Prostate gland (tissue), 2 donors: Measurements from ENCODE around the gene UST. TPM values are rescaled to one million over a fixed set of nuclear protein-coding genes. Genes with fewer than 3 reads are reported as not detected.

Experiments used
- DNase-seq: peaks from one replicate; pipeline ENCODE4 v3.0.0-alpha.2; 2019; ENCODE audit warnings: low spot score
- H3K27ac ChIP-seq, 2 donors: fragments of 200-600 bp; sonication (generic); 2 replicates each; pipeline ENCODE4 v1.5.1; 2017 to 2019
- H3K27me3 ChIP-seq: fragments of 200-600 bp; sonication (generic); replicated peaks from 2 replicates; pipeline ENCODE4 v1.5.1; 2019; ENCODE audit not compliant: insufficient read depth
- H3K36me3 ChIP-seq, 2 donors: fragments of 200-600 bp; sonication (generic); 1 replicate in 1 of 2; 2 replicates in 1 of 2; pipeline versions ENCODE4 v1.5.1 to v1.8.1; 2017 to 2019
- H3K4me1 ChIP-seq: fragments of 200-600 bp; sonication (generic); replicated peaks from 2 replicates; pipeline ENCODE4 v1.5.1; 2019
- H3K4me3 ChIP-seq, 2 donors: fragments of 200-600 bp; sonication (generic); 2 replicates each; pipeline ENCODE4 v1.5.1; 2017 to 2019
- H3K9me3 ChIP-seq: fragments of 200-600 bp; sonication (generic); 2 replicates; pipeline ENCODE4 v1.5.1; 2017
- CTCF ChIP-seq, 4 experiments: fragments of 200-600 bp in 2 of 4; fragments of 450-650 bp in 2 of 4; sonication (generic) in 2 of 4; IDR thresholded peaks; 1 replicate in 3 of 4; 2 replicates in 1 of 4; pipeline ENCODE4 v1.5.1; 2016 to 2019; ENCODE audit warnings: antibody characterized with exemption in 4 of 4, mild to moderate bottlenecking in 2 of 4, moderate library complexity in 2 of 4
- POLR2A ChIP-seq: fragments of 450-650 bp; IDR thresholded peaks from one replicate; pipeline ENCODE4 v1.6.1; 2016; ENCODE audit warnings: antibody characterized with exemption, mild to moderate bottlenecking
- POLR2AphosphoS5 ChIP-seq: sonication (generic); formaldehyde crosslinking; IDR thresholded peaks from one replicate; pipeline ENCODE4 v1.6.1; 2017; ENCODE audit warnings: antibody characterized with exemption
- WGBS: methylation state at CpG from one replicate; pipeline ENCODE4 v1.1.5; 2018; 5-methylcytosine and 5-hydroxymethylcytosine counted together
- intact Hi-C: fragments of 100-400 bp; cut with DNase I; formaldehyde crosslinking; loops from one replicate; pipeline ENCODE4 v1.14.2; 2022
- total RNA-seq, 2 donors: library from RNA; depleted of rRNA; stranded (reverse); fragments of >200 nt; gene quantifications; one replicate each; pipeline ENCODE4 v1.1.0, GENCODE V29; 2016

The UST gene
- total RNA-seq, 2 donors from 2014 or later = 6.6 to 12.9 TPM

- intact Hi-C loops = no loop called here
- Histone ChIP-seq H3K27me3 (no peaks in the 10 kb centered on the region), H3K27ac (no peak overlapping the region), H3K9me3 (no peaks in the 10 kb centered on the region), H3K4me3 (no peak overlapping the region), H3K4me1 (no peaks in the 10 kb centered on the region), H3K36me3 (no peaks in the 10 kb centered on the region)
- 20% methylated on average over 4 of the region's 4 CpGs for WGBS
- TF ChIP-seq CTCF (IDR thresholded peaks at IDR 0.05) (no peak), POLR2A (no peak), POLR2AphosphoS5 (no peak)
- DNase-seq = peak; percentile 25
These were observed 151.7 kb downstream of the UST start for GRCh38 chr6:148898376-148899014.

GRCh38 chr6:148904896-148905870 is 158.4 kb downstream of the UST start:
- WGBS = 92% methylated on average over 5 of the region's 5 CpGs
- no peak overlapping the region for H3K27ac ChIP-seq
- no peak for DNase-seq
- intact Hi-C loops = no loop called here
- no peaks in the 10 kb centered on the region for H3K9me3 ChIP-seq
- H3K36me3 ChIP-seq = no peaks in the 10 kb centered on the region
- no peak for TF ChIP-seq POLR2A
- no peak for TF ChIP-seq POLR2AphosphoS5
- TF ChIP-seq CTCF (IDR thresholded peaks at IDR 0.05) = no peak
- no peaks in the 10 kb centered on the region for H3K27me3 ChIP-seq
- H3K4me1 ChIP-seq = no peaks in the 10 kb centered on the region
- no peak overlapping the region for H3K4me3 ChIP-seq

GRCh38 chr6:148905901-148906300 is 159.1 kb downstream of the UST start:
- Histone ChIP-seq H3K27ac (no peak overlapping the region), H3K36me3 (no peaks in the 10 kb centered on the region), H3K4me3 (no peak overlapping the region), H3K9me3 (no peaks in the 10 kb centered on the region), H3K4me1 (no peaks in the 10 kb centered on the region), H3K27me3 (no peaks in the 10 kb centered on the region)
- no peak for DNase-seq
- no peak for TF ChIP-seq CTCF (IDR thresholded peaks at IDR 0.05)
- no peak for TF ChIP-seq POLR2AphosphoS5
- TF ChIP-seq POLR2A = no peak
- WGBS = 87% methylated on average over 6 of the region's 6 CpGs
- intact Hi-C loops = no loop called here

- no peak for TF ChIP-seq CTCF (IDR thresholded peaks at IDR 0.05)
- no peak for TF ChIP-seq POLR2AphosphoS5
- no peak for TF ChIP-seq POLR2A
- no peak for DNase-seq
- no peak overlapping the region for H3K4me3 ChIP-seq
- H3K4me1 ChIP-seq = no peaks in the 10 kb centered on the region
- 97% methylated on average over 1 of the region's 1 CpG for WGBS
- H3K9me3 ChIP-seq = no peaks in the 10 kb centered on the region
- H3K27ac ChIP-seq = no peak overlapping the region
- no peaks in the 10 kb centered on the region for H3K36me3 ChIP-seq
- no peaks in the 10 kb centered on the region for H3K27me3 ChIP-seq
- intact Hi-C loops = no loop called here
These were observed 159.6 kb downstream of the UST start for GRCh38 chr6:148906386-148906785.
